HG03521 (cell line): ENCODE results near the gene RNLS.

ENCODE experiments used
- ATAC-seq: cut with Tn5 transposase; IDR thresholded peaks from one replicate; pipeline ENCODE4 v1.9.1; 2021; ENCODE audit warnings: mild to moderate bottlenecking, moderate library complexity; ENCODE audit not compliant: unreplicated experiment

The RNLS gene

GRCh38 chr10:88439932-88440331 is 143.2 kb downstream of the RNLS start:
- no peak for ATAC-seq

DNA sequence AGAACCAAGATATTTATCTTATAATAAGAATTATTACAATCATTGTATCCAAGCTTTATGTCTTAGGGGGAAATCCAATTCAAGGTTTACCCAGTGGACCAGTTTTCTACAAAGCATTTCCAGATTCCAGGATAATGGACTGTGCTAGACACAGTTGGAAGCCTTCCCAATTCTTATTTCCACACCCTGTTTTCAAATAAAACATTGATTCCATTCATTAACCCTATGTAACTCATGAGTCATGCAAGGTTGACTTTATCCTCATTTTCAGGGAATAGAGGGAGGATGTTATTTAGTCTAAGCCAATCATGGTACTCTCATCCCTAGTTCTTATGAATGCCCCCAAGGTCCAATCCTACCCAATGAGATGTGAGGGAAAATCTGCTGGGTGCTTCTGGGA is 145.7 kb downstream of the RNLS start:
- no peak for ATAC-seq

DNA sequence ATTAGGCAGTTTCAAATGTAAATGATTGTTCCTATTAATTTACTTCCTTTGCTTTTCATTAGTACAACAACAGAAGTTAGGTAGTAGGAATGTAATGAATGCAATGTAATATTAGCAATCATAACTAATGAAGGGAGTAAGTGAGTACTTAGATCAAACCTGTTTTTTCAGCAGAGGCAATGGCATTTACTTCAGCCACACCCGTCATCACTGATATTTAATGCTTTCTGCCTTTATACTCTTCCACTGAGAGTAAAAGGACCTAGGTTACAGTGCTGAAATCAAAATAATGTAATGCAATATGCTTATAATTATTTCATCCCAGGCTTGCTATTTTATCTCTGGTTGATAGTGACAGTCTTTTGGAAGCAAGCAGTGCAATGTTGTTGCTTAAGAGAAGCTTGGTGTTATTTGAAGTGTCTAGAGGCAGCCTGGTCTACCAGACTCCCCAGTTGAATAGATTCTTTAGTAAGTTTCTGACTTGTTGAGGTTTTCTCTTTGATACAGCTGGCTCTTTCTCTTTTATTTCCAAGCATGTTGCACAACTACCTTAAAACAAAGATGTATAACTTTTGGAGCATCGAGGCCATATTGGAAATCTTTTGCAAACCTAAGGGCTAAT is 149.4 kb downstream of the RNLS start:
- ATAC-seq: no peak

- ATAC-seq: no peak
Measured at GRCh38 chr10:88431103-88431502, 152.0 kb downstream of the RNLS start.

DNA sequence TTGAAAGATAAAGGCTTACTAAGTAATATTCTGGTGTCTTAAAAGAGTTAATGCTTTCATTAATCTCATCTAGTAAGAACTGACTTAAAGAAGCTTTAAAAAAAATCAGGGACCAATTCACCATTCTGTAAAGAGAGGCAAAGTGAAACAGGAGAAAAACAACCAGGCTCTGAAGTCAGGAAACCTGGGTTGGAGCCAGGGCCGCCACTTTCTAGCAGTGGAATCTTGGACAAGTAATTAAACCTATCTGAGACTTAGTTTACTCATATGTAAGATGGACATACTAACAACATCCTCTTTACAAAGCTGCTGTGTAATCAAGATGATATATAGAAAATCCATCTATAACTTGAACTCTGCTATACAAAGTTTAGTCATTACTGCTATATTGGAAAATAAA is 154.1 kb downstream of the RNLS start:
- ATAC-seq: no peak

DNA sequence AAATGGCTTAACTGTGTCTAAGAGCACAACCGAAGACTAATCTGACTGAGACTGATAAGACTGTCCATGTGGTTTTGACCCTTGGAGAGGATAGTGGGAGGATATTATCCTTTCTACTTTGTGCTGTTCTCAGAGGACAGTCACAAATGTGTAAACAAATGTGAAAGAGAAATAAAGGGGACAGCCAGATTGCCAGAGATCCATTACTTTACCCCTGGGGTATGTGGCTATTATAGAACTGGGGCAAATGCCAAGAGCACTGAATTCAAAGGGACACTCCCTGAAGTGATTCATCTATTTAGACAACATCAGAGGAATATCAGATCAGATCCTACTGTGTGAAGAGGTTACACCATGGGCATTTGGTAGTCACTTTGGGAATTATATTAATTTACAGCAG is 154.7 kb downstream of the RNLS start:
- ATAC-seq: no peak

DNA sequence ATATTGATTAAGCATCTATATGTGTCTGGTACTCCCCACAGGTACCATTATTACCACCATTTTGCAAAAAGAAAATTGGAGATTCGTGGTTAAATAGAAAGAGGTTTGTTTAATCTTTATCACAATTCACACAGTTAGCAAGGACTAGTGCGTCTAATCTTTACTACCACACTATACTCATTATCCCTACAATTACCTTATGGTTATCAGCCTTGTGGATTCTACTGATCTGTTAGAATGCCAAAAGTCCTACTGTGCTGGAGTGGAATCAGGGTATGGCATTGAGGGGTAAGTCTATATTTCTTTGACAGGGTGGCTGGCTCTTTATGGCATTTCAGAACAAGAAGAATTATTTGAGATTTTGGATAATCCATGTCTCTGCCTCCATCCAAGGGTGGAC is 156.1 kb downstream of the RNLS start:
- ATAC-seq: no peak

DNA sequence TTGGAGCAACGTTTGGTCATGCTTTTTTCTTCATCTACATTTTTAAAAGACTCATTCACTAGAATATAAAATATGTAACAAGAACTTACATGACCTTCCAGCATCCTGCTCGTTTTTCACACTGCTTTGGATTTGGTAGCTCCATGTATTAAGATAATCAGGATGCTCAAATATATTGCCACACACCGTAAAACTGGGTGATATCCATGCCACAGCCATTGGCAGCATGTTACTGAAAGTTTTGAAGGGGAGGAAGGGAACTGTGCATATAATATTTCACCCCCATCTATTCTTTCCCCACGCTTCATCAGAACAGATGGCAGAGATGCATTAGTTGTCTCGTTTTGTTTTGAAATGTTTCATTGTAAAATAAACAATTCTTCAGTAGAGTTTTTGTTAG is 158.2 kb downstream of the RNLS start:
- no peak for ATAC-seq

DNA sequence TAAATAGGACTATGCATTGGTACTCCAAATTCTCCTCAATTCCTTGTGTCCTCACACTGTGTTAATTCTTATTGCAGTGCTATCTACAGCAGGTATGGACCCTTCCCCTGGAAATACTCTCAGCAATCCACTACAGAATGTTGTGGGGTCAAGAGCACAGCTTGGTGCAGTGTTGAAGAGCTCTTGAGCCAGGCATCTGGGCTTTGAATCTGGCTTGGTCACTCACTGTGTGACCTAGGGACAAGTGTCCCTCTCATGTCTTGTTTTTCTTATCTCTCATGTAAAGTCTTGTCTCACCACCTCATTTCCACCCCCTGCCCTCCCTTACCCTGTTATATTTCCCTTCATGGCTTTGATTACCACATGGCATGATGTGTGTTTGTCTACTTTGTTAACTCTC is 159.4 kb downstream of the RNLS start:
- ATAC-seq: no peak

DNA sequence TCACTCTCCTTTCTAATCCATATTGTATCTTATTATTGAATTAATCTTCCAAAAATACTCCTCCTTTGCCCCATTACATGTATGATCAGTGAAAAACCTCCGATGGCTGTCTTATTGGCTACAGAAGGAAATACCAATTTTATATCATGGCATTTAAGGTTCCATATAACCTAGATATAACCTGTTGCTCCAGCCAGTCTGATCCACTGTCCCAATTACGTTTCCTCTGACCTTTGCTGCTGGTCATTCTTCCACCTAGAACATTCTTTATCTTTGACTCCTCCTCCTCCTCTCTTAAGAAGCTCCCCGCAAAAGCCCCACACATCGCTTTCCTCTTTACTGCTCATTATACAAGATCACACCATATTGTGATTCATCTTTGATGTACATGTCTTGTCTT is 161.5 kb downstream of the RNLS start:
- ATAC-seq: no peak

GRCh38 chr10:88418871-88419270 is 164.2 kb downstream of the RNLS start:
- ATAC-seq: no peak

DNA sequence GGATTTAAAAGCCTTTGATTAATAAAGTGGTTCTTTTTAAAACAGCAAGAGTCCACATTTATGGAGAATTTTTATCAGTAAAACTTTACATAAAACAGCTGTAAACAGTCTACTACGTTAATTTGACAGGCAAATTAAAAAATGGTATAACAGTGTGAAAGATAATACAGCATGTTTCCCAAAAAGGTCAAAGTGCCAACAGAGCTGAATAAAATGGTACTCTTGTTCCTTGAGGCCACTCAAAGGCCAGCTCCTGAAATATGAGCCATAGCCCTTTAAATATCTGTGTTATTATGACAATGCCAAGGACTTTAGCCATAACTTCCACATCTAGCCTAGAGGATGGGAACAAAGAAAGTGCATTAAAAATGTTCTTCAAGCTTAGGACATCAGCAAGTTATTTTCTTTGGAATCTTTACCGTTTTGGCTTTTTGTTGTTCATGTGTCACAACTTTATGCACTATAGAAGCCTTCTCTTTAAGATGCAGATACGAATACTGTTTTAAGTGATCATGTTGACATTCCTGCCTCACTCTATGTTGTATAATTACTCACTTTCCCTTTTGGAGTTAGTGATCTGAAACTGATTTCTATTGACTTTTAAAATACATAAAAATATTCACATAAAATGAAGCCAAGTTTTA is 165.6 kb downstream of the RNLS start:
- ATAC-seq: no peak

GRCh38 chr10:88416801-88417200 is 166.3 kb downstream of the RNLS start:
- no peak for ATAC-seq

- ATAC-seq: no peak
Measured at GRCh38 chr10:88415533-88416130, 167.5 kb downstream of the RNLS start.

- no peak for ATAC-seq
Measured at GRCh38 chr10:88413412-88413811, 169.7 kb downstream of the RNLS start.

GRCh38 chr10:88411772-88412349 is 171.3 kb downstream of the RNLS start:
- ATAC-seq: no peak

DNA sequence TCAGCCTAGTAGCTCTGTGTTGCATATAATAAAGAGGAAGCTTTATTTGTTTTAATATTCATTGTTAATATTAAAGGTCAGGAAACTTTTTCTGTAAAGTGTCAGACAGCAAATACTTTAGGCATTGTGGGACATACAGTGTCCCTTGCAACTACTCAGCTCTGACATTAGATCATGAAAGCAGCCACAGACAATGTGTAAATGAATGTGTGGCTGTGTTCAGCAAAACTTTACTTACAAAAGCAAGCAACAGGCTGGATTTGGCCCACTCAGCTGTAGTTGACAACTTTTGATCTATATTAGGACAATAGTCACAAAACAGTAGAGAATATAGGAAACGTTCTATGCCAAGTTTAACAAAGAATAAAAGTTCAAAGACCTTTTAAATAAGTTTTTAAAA is 173.3 kb downstream of the RNLS start:
- ATAC-seq: no peak

GRCh38 chr10:88409236-88409635 is 173.9 kb downstream of the RNLS start:
- ATAC-seq: no peak

GRCh38 chr10:88408096-88408495 is 175.0 kb downstream of the RNLS start:
- ATAC-seq: no peak

- no peak for ATAC-seq
Measured at GRCh38 chr10:88404133-88404532, 179.0 kb downstream of the RNLS start.

GRCh38 chr10:88401671-88402347 is 181.3 kb downstream of the RNLS start:
- ATAC-seq: no peak

DNA sequence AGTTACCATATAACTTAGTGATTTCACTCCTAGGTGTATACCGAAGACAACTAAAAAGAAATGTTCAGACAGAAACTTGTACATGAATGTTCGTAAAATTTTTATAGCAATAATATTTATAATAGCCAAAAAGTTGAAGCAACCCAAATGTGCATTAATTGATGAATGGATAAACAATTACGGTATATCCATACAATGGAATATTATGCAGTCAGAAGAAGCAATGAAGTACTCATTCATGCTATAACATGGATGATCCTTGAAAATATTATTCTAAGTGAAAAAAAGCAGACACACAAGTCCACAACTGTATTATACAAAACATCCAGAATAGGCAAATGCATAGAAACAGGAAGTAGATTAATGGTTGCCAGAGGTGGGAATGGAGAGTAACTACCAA is 183.9 kb downstream of the RNLS start:
- no peak for ATAC-seq
